Osteoblast (primary cell): ENCODE measurements around the gene STAP2. TPM values are rescaled to one million over a fixed set of nuclear protein-coding genes. Genes with fewer than 3 reads are reported as not detected.

Experiments
- DNase-seq: peaks from one replicate; pipeline ENCODE4 v3.0.0; 2011; ENCODE audit warnings: low spot score, mixed read lengths; ENCODE audit not compliant: insufficient read length; ENCODE audit errors: missing footprints
- H2AFZ ChIP-seq: 2 replicates; pipeline ENCODE4 v1.6.0; 2011; ENCODE audit warnings: mild to moderate bottlenecking, low read length
- H3K27ac ChIP-seq: 2 replicates; pipeline ENCODE4 v1.5.1; 2011; ENCODE audit warnings: mild to moderate bottlenecking, low read depth, low read length, moderate library complexity
- H3K27me3 ChIP-seq: 2 replicates; pipeline ENCODE4 v1.6.0; 2012; ENCODE audit warnings: mild to moderate bottlenecking, control low read depth, inconsistent platforms, low read length, moderate library complexity; ENCODE audit not compliant: insufficient read depth
- H3K36me3 ChIP-seq: 2 replicates; pipeline ENCODE4 v1.5.1; 2011; ENCODE audit warnings: mild to moderate bottlenecking, low read length, control low read depth, moderate library complexity; ENCODE audit not compliant: insufficient read depth
- H3K4me1 ChIP-seq: 2 replicates; pipeline ENCODE4 v1.5.1; 2011; ENCODE audit warnings: mild to moderate bottlenecking, low read length, control low read depth, moderate library complexity; ENCODE audit not compliant: insufficient read depth
- H3K4me2 ChIP-seq: 2 replicates; pipeline ENCODE4 v1.6.0; 2011; ENCODE audit warnings: mild to moderate bottlenecking, low read length; ENCODE audit not compliant: insufficient read depth
- H3K4me3 ChIP-seq: fragments of 200-600 bp; sonication (generic); 3 replicates; pipeline ENCODE4 v1.5.1; 2012; ENCODE audit warnings: mild to moderate bottlenecking, low read length, inconsistent platforms; ENCODE audit not compliant: insufficient read depth
- H3K79me2 ChIP-seq: 2 replicates; pipeline ENCODE4 v1.6.0; 2012; ENCODE audit warnings: mild to moderate bottlenecking, low read length, control low read depth, inconsistent platforms; ENCODE audit not compliant: insufficient read depth
- H3K9me3 ChIP-seq: 2 replicates; pipeline ENCODE4 v1.5.1; 2011; ENCODE audit warnings: low read depth, low read length, control low read depth
- H4K20me1 ChIP-seq: 2 replicates; pipeline ENCODE4 v1.6.0; 2012; ENCODE audit warnings: mild to moderate bottlenecking, low read length, control low read depth; ENCODE audit not compliant: insufficient read depth
- CTCF ChIP-seq: IDR thresholded peaks from 2 replicates; pipeline ENCODE4 v1.5.1; 2011; ENCODE audit warnings: mild to moderate bottlenecking, low read depth, low read length, moderate library complexity; ENCODE audit errors: extremely low read depth
- total RNA-seq: library from RNA; depleted of rRNA; stranded (reverse); fragments of >200 nt; gene quantifications from 2 replicates; pipeline ENCODE4 v1.2.3, GENCODE V29; 2012

Gene STAP2
- total RNA-seq: 2.4 and 2.5 TPM in 2 replicates

GRCh38 chr19:4338441-4339355, at the start of gene STAP2:
STAP2 (minus strand) TSS chr19:4338827; CDS start chr19:4338753, 74 bp downstream.
- Histone ChIP-seq H3K79me2 (no peaks in the 10 kb centered on the region), H3K27ac (no peak within 1 kb of the TSS), H3K36me3 (no peaks in the 10 kb centered on the region), H3K4me1 (peaks cover 14% of the 10 kb centered on the region), H3K27me3 (no peaks in the 10 kb centered on the region), H3K4me3 (peak within 1 kb of the TSS; percentile 72), H4K20me1 (no peaks in the 10 kb centered on the region), H2AFZ (peak within 1 kb of the TSS; percentile 96), H3K4me2 (peak within 1 kb of the TSS; percentile 96), H3K9me3 (no peaks in the 10 kb centered on the region)
- TF ChIP-seq CTCF: no peak
- peak; percentile 43 for DNase-seq

- Histone ChIP-seq H4K20me1 (peaks cover 83% of the 10 kb centered on the region), H3K4me2 (peak overlapping the region; percentile 68), H3K4me3 (peak overlapping the region; percentile 22), H3K79me2 (peaks cover 98% of the 10 kb centered on the region), H3K4me1 (peaks cover 30% of the 10 kb centered on the region), H3K9me3 (no peaks in the 10 kb centered on the region), H2AFZ (no peak overlapping the region), H3K36me3 (peaks cover 23% of the 10 kb centered on the region), H3K27ac (peak overlapping the region; percentile 69), H3K27me3 (no peaks in the 10 kb centered on the region)
- peak; percentile 36 for TF ChIP-seq CTCF
- DNase-seq: peak; percentile 94
These were observed 47.6 kb upstream of the STAP2 start for GRCh38 chr19:4386041-4386782.

- H3K36me3 ChIP-seq: peaks cover 23% of the 10 kb centered on the region
- H3K79me2 ChIP-seq: peaks cover 98% of the 10 kb centered on the region
- TF ChIP-seq CTCF: no peak
- peaks cover 80% of the 10 kb centered on the region for H4K20me1 ChIP-seq
- H3K9me3 ChIP-seq: no peaks in the 10 kb centered on the region
- H3K4me1 ChIP-seq: peaks cover 22% of the 10 kb centered on the region
- no peaks in the 10 kb centered on the region for H3K27me3 ChIP-seq
- peak overlapping the region; percentile 68 for H3K4me2 ChIP-seq
- H2AFZ ChIP-seq: no peak overlapping the region
- peak; percentile 82 for DNase-seq
- H3K27ac ChIP-seq: peak overlapping the region; percentile 69
- peak overlapping the region; percentile 22 for H3K4me3 ChIP-seq
These were observed 46.8 kb upstream of the STAP2 start for GRCh38 chr19:4385291-4386040.
